A549 (cell line): Measurements from ENCODE around the gene CD22.

Experiments
- ATOH8 ChIP-seq: fragments of 250-450 bp; sonication (Bioruptor Pico); IDR thresholded peaks from 2 replicates; pipeline ENCODE4 v1.5.0; 2020; ENCODE audit warnings: low read depth, mild to moderate bottlenecking, moderate library complexity
- CTCF ChIP-seq: fragments of >200 bp; sonication (Bioruptor Twin); formaldehyde crosslinking; IDR thresholded peaks from 3 replicates; pipeline ENCODE4 v1.5.1; 2016
- EP300 ChIP-seq, 2 experiments: fragments of >200 bp; sonication (Bioruptor Twin); formaldehyde crosslinking; IDR thresholded peaks; 2 replicates in 1 of 2; 3 replicates in 1 of 2; pipeline ENCODE4 v1.6.1; 2016 to 2017
- HES2 ChIP-seq: fragments of >200 bp; sonication (Bioruptor Twin); formaldehyde crosslinking; IDR thresholded peaks from 2 replicates; pipeline ENCODE4 v1.6.1; 2016
- JUN ChIP-seq, 2 experiments: fragments of >200 bp; sonication (Bioruptor Twin); formaldehyde crosslinking; IDR thresholded peaks; 2 replicates in 1 of 2; 3 replicates in 1 of 2; pipeline ENCODE4 v1.6.1; 2016 to 2017
- MAFK ChIP-seq: fragments of 450-650 bp; IDR thresholded peaks from 2 replicates; pipeline ENCODE4 v1.6.1; 2014; ENCODE audit not compliant: partially characterized antibody
- MAX ChIP-seq: IDR thresholded peaks from 2 replicates; pipeline ENCODE4 v1.6.1; 2012
- NFE2L2 ChIP-seq: fragments of 150-350 bp; conservative IDR thresholded peaks from 2 replicates; pipeline ENCODE4 v1.6.1; 2014; ENCODE audit warnings: low read length
- POLR2A ChIP-seq: IDR thresholded peaks from 2 replicates; pipeline ENCODE4 v1.6.1; 2012; ENCODE audit warnings: mild to moderate bottlenecking, low read length
- RAD21 ChIP-seq, 2 experiments: fragments of >200 bp in 1 of 2; sonication (Bioruptor Twin) in 1 of 2; formaldehyde crosslinking in 1 of 2; IDR thresholded peaks in 1 of 2; conservative IDR thresholded peaks in 1 of 2; 2 replicates in 1 of 2; 3 replicates in 1 of 2; pipeline ENCODE4 v1.6.1; 2012 to 2018; ENCODE audit warnings: inconsistent platforms in 1 of 2
- REST ChIP-seq: fragments of 200-600 bp; sonication (generic); IDR thresholded peaks from 2 replicates; pipeline ENCODE4 v1.6.1; 2016; ENCODE audit warnings: antibody characterized with exemption, mild to moderate bottlenecking, moderate library complexity
- SMC3 ChIP-seq: fragments of >200 bp; sonication (Bioruptor Twin); formaldehyde crosslinking; IDR thresholded peaks from 3 replicates; pipeline ENCODE4 v1.6.1; 2018; ENCODE audit warnings: inconsistent platforms
- USF2 ChIP-seq: fragments of 450-650 bp; IDR thresholded peaks from 2 replicates; pipeline ENCODE4 v1.6.1; 2014; ENCODE audit warnings: antibody characterized with exemption

- TF ChIP-seq CTCF, result no peak
- no peak for TF ChIP-seq POLR2A
- TF ChIP-seq USF2, result no peak
- TF ChIP-seq EP300 (IDR thresholded peaks at IDR 0.05), result no peak
- no peak for TF ChIP-seq ATOH8 (CRISPR knock-in tag)
- no peak for TF ChIP-seq RAD21 (conservative IDR thresholded peaks at IDR 0.05 in 1 of 2, IDR thresholded peaks at IDR 0.05 in 1 of 2)
- no peak for TF ChIP-seq JUN (IDR thresholded peaks at IDR 0.05)
- no peak for TF ChIP-seq MAX
- TF ChIP-seq NFE2L2, result no peak
- TF ChIP-seq REST, result no peak
- no peak for TF ChIP-seq MAFK
- no peak for TF ChIP-seq HES2
- TF ChIP-seq SMC3, result no peak
Measured at GRCh38 chr19:35288331-35288730, 40.7 kb upstream of the CD22 start.
